ENCODE data around the gene PMAIP1. TPM values are rescaled to one million over a fixed set of nuclear protein-coding genes. Genes with fewer than 3 reads are reported as not detected.
A peak's percentile ranks its signal among the peaks of the same experiment; 100 is the strongest.

PMAIP1 gene
- total and polyA plus RNA-seq, 2 of the 8 experiments (the other 6 are each of a cell fraction or from before 2014, with no cell fraction given): 51.7 to 84.1 TPM

- WGBS, 2 experiments (ENCODE audit: extremely low coverage in 1 of 2, insufficient coverage in 1 of 2, insufficient read length in 1 of 2, insufficient replicate concordance in 2 of 2, low coverage in 1 of 2, low lambda C conversion rate in 2 of 2, missing lambda C conversion rate in 1 of 2): 55% methylated on average over 7 of the region's 7 CpGs; no CpG with 5 or more reads in 1 of the 2 experiments
- Histone ChIP-seq H3K18ac (ENCODE audit: extremely low read depth, low read length) (peak overlapping the region; percentile 67; the same call in 1 of the 2 replicates), H3K79me2 (ENCODE audit: control insufficient read depth in 1 of 2, insufficient read depth in 2 of 2, low read length in 2 of 2) (peaks cover 0 to 7% of the 10 kb centered on the region in 2 experiments; a peak in 2 of 4 replicates), H4K91ac (replicated peaks; ENCODE audit: insufficient read length, low read length) (no peak overlapping the region), H3K4me1 (replicated peaks in 1 of 4; ENCODE audit: control insufficient read depth in 3 of 4, insufficient read depth in 4 of 4, low read length in 3 of 4) (peaks cover 2 to 18% (median 8%) of the 10 kb centered on the region in 4 experiments; a peak in 4 of 7 replicates), H3K23me2 (ENCODE audit: low read depth, low read length) (no peaks in the 10 kb centered on the region), H4K8ac (ENCODE audit: extremely low read depth, insufficient read depth, low read length) (no peak overlapping the region), H3K4me2 (ENCODE audit: insufficient read depth in 1 of 2, low read depth in 2 of 2, low read length in 2 of 2) (no peak overlapping the region; a peak in 1 of 4 replicates), H4K20me1 (replicated peaks in 1 of 2; ENCODE audit: control insufficient read depth in 1 of 2, insufficient read depth in 2 of 2, low read length in 2 of 2) (peaks cover 1 to 2% of the 10 kb centered on the region in 2 experiments), H3K9ac (replicated peaks in 1 of 4; ENCODE audit: extremely low read depth in 1 of 4, low read depth in 3 of 4, low read length in 3 of 4) (no peak overlapping the region), H3K4ac (replicated peaks; ENCODE audit: insufficient read length, low read depth, low read length) (no peak overlapping the region), H3K56ac (replicated peaks; ENCODE audit: insufficient read length, low read depth, low read length) (no peak overlapping the region), H3K79me1 (ENCODE audit: low read depth, low read length) (no peaks in the 10 kb centered on the region), H3K36me3 (ENCODE audit: control insufficient read depth in 2 of 4, insufficient read depth in 4 of 4, low read length in 3 of 4) (peaks cover 0 to 7% (median 4%) of the 10 kb centered on the region in 4 experiments; a peak in 3 of 8 replicates), H3K4me3 (ENCODE audit: extremely low read depth in 1 of 4, insufficient read depth in 2 of 4, low read depth in 3 of 4, low read length in 4 of 4) (0 out of 8 replicates have a peak overlapping the region, but pooled peaks of 1 of the 4 experiments have one; percentile 8), H2BK12ac (ENCODE audit: low read depth, low read length) (0 out of 2 replicates have a peak overlapping the region, but pooled peaks have one; percentile 34), H3K23ac (ENCODE audit: insufficient read length) (no peak overlapping the region), H2BK120ac (replicated peaks; ENCODE audit: low read depth, low read length) (no peak overlapping the region), H2BK15ac (ENCODE audit: low read length) (no peak overlapping the region), H3K9me3 (ENCODE audit: insufficient read depth in 2 of 2, low read depth in 1 of 2, low read length in 1 of 2) (no peaks in the 10 kb centered on the region), H3K14ac (ENCODE audit: insufficient read length) (no peak overlapping the region), H3K27ac (ENCODE audit: low read depth, low read length) (peak overlapping the region; percentile 50; the same call in 1 of the 2 replicates), H2AK5ac (ENCODE audit: low read depth, low read length) (no peak overlapping the region), H2AFZ (ENCODE audit: low read length) (peak overlapping the region; percentile 76; the same call in 1 of the 2 replicates), H3K27me3 (replicated peaks in 1 of 4; ENCODE audit: control insufficient read depth in 3 of 4, extremely low read depth in 1 of 4, insufficient read depth in 3 of 4, low read length in 3 of 4) (no peaks in the 10 kb centered on the region), H4K5ac (ENCODE audit: insufficient read length, low read depth, low read length) (no peak overlapping the region), H2BK20ac (ENCODE audit: low read length) (no peak overlapping the region), H2BK5ac (ENCODE audit: low read depth, low read length) (no peak overlapping the region)
- FAIRE-seq (no peak), DNase-seq (ENCODE audit: low read depth in 1 of 2, low spot score in 2 of 2) (no peak)
- CTCF ChIA-PET (ENCODE audit: partially characterized antibody): interaction anchor here (0.8 kb wide), 1 partner anchor 21 kb away, joined by 3 read pairs; no protein-coding TSS in a partner anchor
- POLR2A ChIA-PET (ENCODE audit: partially characterized antibody): interaction anchor here (6.9 kb wide), 1 partner anchor 9 kb away, joined by 47 read pairs; the partner anchor contains the start of gene PMAIP1
- TF ChIP-seq RFX5 (IDR thresholded peaks at IDR 0.05; ENCODE audit: borderline replicate concordance, low read depth, low read length) (no peak), YY1 (IDR thresholded peaks at IDR 0.05; ENCODE audit: low read depth, low read length) (no peak), SUZ12 (IDR thresholded peaks at IDR 0.05; ENCODE audit: low read length) (no peak), RNF2 (IDR thresholded peaks at IDR 0.05; ENCODE audit: borderline replicate concordance, low read depth, low read length, missing control alignments, poor library complexity, severe bottlenecking) (no peak), ATF2 (IDR thresholded peaks at IDR 0.05; ENCODE audit: low read length) (no peak), BRCA1 (IDR thresholded peaks at IDR 0.05; ENCODE audit: low read depth, low read length) (no peak)
These were observed 9.0 kb downstream of the PMAIP1 start for GRCh38 chr18:59908799-59909198.
